ENCODE results near the gene CARNS1. TPM values are rescaled to one million over a fixed set of nuclear protein-coding genes. Genes with fewer than 3 reads are reported as not detected.

CARNS1 gene
- total and polyA plus RNA-seq, 2 experiments from 2014 or later: 1.4 to 2.1 TPM

DNA sequence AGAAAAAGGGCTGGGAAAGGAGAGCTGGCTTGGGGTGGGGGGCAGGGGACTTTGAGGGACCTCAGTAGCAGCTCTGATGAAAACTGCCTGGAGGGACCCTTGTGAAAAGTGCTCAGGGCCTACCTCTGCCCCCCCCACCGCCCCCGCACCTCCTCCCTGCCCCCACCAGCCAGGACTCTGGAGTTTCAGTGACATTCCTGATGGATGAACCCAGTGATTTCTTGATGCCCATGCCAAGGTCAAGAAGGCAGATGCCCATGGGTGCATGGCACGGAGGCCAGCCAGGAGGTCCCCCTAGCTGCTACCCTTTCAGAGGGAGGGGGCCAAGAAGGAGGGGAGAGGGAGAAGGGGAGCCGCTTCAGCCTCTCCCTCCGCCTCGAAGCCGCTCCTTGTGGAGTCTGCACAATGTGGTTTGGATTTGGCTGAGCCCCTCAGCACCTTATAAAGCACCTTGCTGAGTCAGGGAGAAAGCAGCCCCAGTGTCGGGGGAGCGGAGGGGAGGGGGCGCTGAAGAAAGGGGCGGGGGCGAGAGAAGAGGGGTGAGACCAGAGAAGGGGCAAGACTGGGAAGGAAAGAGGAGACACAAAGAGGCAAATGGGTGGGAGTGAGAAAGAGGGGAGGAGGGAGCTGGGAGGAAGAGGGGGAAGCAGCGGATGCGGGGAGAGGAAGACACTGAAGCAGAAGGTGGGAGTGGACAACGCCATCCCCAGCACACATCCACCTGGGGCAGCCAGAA, 40.0 kb upstream of the CARNS1 start:
- Histone ChIP-seq H3K27me3 (peaks cover 41% of the 10 kb centered on the region), H3K27ac (no peak overlapping the region), H3K4me1 (ENCODE audit: low read depth) (peaks cover 7% of the 10 kb centered on the region), H3K36me3 (no peaks in the 10 kb centered on the region), H3K4me3 (no peak overlapping the region), H3K9me3 (ENCODE audit: low read depth) (no peaks in the 10 kb centered on the region)
- TF ChIP-seq, protein P1, sequence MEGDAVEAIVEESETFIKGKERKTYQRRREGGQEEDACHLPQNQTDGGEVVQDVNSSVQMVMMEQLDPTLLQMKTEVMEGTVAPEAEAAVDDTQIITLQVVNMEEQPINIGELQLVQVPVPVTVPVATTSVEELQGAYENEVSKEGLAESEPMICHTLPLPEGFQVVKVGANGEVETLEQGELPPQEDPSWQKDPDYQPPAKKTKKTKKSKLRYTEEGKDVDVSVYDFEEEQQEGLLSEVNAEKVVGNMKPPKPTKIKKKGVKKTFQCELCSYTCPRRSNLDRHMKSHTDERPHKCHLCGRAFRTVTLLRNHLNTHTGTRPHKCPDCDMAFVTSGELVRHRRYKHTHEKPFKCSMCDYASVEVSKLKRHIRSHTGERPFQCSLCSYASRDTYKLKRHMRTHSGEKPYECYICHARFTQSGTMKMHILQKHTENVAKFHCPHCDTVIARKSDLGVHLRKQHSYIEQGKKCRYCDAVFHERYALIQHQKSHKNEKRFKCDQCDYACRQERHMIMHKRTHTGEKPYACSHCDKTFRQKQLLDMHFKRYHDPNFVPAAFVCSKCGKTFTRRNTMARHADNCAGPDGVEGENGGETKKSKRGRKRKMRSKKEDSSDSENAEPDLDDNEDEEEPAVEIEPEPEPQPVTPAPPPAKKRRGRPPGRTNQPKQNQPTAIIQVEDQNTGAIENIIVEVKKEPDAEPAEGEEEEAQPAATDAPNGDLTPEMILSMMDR (IDR thresholded peaks at IDR 0.05; ENCODE audit: low read depth, low read length): no peak
- DNase-seq (ENCODE audit: low read depth in 1 of 2, low spot score in 1 of 2): no peak

DNA sequence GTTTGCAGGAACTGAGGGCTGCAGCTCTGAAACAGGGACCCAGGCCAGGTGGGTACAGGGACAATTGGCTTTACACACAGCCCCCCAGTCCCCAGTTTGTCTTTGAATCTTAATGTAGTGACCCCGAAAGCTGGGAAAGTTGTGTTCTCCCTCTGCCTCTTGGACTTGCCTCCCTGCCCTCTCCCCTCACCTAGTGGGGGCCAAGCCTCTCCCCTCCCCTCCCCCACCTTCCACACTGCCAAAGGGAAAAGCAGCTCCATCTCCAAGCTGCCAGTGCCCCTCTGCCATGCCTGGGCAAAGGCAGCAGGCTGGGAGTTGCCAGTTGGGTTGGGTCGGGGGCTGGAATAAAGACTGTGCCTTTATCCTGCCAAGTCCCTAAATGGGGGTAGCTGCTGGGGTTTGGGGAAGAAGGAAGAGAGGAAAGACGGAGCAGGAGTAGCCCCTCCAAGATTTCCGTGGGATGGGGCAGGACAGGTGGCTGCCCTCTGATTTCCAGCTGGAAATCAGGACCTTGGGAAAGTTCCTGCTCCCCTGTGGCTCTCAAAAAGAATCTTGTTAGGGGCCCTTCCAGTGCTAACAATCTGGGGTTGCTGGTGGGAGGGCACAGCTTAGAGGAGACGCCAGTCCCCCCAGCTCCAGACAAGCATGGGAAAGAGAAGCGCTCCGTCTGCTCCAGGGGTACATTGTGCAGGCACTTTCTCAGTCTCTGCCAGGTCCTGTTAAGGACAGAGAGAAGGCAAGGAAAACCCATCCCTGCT, 39.2 kb upstream of the CARNS1 start:
- TF ChIP-seq, protein P1 (IDR thresholded peaks at IDR 0.05; ENCODE audit: low read depth, low read length): no peak
- H3K4me1 ChIP-seq (ENCODE audit: low read depth): peaks cover 7% of the 10 kb centered on the region
- H3K36me3 ChIP-seq: no peaks in the 10 kb centered on the region
- no peaks in the 10 kb centered on the region for H3K9me3 ChIP-seq (ENCODE audit: low read depth)
- H3K27me3 ChIP-seq: peaks cover 41% of the 10 kb centered on the region
- H3K4me3 ChIP-seq: no peak overlapping the region
- no peak for DNase-seq (ENCODE audit: low read depth in 1 of 2, low spot score in 1 of 2)
- no peak overlapping the region for H3K27ac ChIP-seq

DNA sequence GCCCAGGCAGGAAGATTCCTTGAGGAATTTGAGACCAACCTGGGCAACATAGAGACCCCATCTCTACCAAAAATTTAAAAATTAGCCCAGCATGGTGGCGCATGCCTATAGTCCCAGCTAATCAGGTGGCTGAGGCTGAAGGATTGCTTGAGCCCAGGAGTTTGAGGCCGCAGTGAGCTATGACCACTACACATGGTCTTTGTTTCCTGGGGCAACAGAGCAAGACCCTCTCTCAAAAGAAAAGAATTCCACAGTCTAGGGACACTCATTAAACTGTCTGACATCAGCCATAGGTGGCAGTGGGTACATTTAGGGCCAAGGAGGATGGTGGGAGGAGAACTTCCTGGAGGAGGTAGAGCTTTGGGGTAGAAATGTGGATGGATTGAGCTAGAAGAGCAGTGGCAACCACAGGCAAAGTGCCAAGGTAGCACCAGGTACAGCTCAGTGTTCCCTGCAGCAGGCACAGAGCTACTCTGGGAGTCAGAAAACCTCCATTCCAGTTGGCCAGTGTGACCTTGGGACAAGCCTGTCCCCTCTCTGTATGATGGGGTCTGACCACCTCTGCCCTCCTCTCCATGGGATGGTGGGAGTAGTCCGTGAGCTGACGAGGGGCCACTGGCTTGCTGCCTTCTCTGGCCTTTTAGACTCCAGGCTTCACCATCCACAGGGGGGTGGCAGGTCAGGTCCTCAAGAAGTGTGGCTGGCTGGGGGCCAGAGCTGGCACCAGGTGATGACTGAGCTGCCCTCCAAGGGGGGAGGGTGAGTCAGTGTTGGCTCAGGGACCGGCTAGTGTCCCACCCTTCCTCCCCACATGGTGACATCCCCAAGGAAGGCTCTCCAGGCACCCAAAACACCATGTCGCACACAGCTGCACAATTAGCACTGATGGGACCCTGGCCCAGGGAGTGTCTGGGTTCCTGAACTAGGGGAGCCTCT, 38.3 kb upstream of the CARNS1 start:
- H3K9me3 ChIP-seq (ENCODE audit: low read depth): no peaks in the 10 kb centered on the region
- peaks cover 41% of the 10 kb centered on the region for H3K27me3 ChIP-seq
- DNase-seq (ENCODE audit: low read depth in 1 of 2, low spot score in 1 of 2): no peak
- H3K27ac ChIP-seq: no peak overlapping the region
- TF ChIP-seq, protein P1 (IDR thresholded peaks at IDR 0.05; ENCODE audit: low read depth, low read length): no peak
- no peak overlapping the region for H3K4me3 ChIP-seq
- H3K4me1 ChIP-seq (ENCODE audit: low read depth): peaks cover 7% of the 10 kb centered on the region
- no peaks in the 10 kb centered on the region for H3K36me3 ChIP-seq

DNA sequence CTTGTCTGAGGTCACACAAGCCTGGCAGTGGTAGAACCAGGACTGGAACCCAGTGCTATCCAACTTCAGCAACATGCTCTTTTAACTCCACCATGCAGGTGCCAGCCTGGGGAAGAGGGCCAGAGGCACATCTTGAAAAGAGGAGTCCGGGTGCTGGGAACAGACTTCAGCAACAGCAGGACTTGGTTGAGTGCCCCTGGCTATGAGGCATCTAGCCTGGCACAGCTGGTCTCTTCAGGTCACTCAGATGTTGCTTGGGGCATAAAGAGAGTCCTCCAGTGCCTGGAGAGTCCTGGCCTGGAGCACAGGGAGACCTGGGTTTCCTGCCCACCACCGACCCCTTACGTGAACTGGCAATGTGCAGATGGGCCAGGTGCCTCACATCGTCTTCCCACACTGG, 36.9 kb upstream of the CARNS1 start:
- peaks cover 41% of the 10 kb centered on the region for H3K27me3 ChIP-seq
- H3K9me3 ChIP-seq (ENCODE audit: low read depth): no peaks in the 10 kb centered on the region
- TF ChIP-seq, protein P1 (IDR thresholded peaks at IDR 0.05; ENCODE audit: low read depth, low read length): no peak

More for the DNA sequence above, 36.9 kb upstream of the CARNS1 start:
- no peak for DNase-seq (ENCODE audit: low read depth in 1 of 2, low spot score in 1 of 2)
- no peak overlapping the region for H3K27ac ChIP-seq
- no peak overlapping the region for H3K4me3 ChIP-seq
- H3K4me1 ChIP-seq (ENCODE audit: low read depth): peaks cover 5% of the 10 kb centered on the region
- no peaks in the 10 kb centered on the region for H3K36me3 ChIP-seq
